Measurements from ENCODE around the gene NELFCD.

GRCh38 chr20:59017493-59018231 is 36.6 kb downstream of the NELFCD start:
- TF ChIP-seq POLR2AphosphoS5 (IDR thresholded peaks at IDR 0.05; ENCODE audit: low read depth, low read length) (no peak), TAF1 (IDR thresholded peaks at IDR 0.05; ENCODE audit: borderline replicate concordance, low read depth, low read length) (no peak), POLR2A (IDR thresholded peaks at IDR 0.05; ENCODE audit: low read depth, low read length) (no peak)
